ENCODE results near the gene SALL3. TPM values are rescaled to one million over a fixed set of nuclear protein-coding genes. Genes with fewer than 3 reads are reported as not detected.

The SALL3 gene
- total and polyA plus RNA-seq, 2 of the 13 experiments (the other 11 are each of a cell fraction or from before 2014, with no cell fraction given) = not detected

- Histone ChIP-seq H3K4me2 (ENCODE audit: low read depth, low read length) (no peak overlapping the region), H2AFZ (ENCODE audit: low read length) (no peak overlapping the region), H3K27ac (ENCODE audit: extremely low read length, insufficient read depth, low read length) (no peak overlapping the region), H4K20me1 (ENCODE audit: insufficient read depth, low read length) (no peaks in the 10 kb centered on the region), H3K36me3 (replicated peaks in 1 of 2; ENCODE audit: control insufficient read depth in 1 of 2, insufficient read depth in 2 of 2, low read length in 2 of 2) (no peaks in the 10 kb centered on the region), H3K27me3 (ENCODE audit: control insufficient read depth in 1 of 2, insufficient read depth in 2 of 2, low read length in 2 of 2) (peaks cover 1 to 50% of the 10 kb centered on the region in 2 experiments; a peak in 4 of 5 replicates), H3K4me3 (replicated peaks in 1 of 3; ENCODE audit: insufficient read depth in 1 of 3, low read depth in 2 of 3, low read length in 3 of 3) (no peak overlapping the region), H3K9me3 (ENCODE audit: low read length) (peaks cover 12% of the 10 kb centered on the region), H3K4me1 (ENCODE audit: insufficient read depth, low read length) (no peaks in the 10 kb centered on the region), H3K9ac (ENCODE audit: insufficient read depth, low read depth, low read length) (no peak overlapping the region), H3K79me2 (ENCODE audit: insufficient read depth, low read length) (no peaks in the 10 kb centered on the region)
- ATAC-seq = no peak
- ChIA-PET POLR2A (no interaction called here), CTCF (ENCODE audit: low intra/inter-chr PET ratio, low total read pairs) (no interaction called here)
- no peak for FAIRE-seq
- TF ChIP-seq CREB1 (IDR thresholded peaks at IDR 0.05) (0 out of 2 replicates have a peak, but pooled peaks have one; percentile 13), CREB1 (CRISPR knock-in tag; IDR thresholded peaks at IDR 0.05) (no peak), PLRG1 (conservative IDR thresholded peaks at IDR 0.05) (no peak)
- in situ Hi-C loops (cut with HindIII; ENCODE audit: extremely low pct_ligation_motif_present, low pct_unique_long_range_greater_than_20kb) (no loop called here), intact Hi-C loops (cut with micrococcal nuclease; ENCODE audit: unreplicated experiment) (no loop called here)
- BruUV-seq (replicated peaks) = no TSS peak
- WGBS (ENCODE audit: low lambda C conversion rate) = 22% methylated on average over 6 of the region's 6 CpGs
- no peak for DNase-seq (ENCODE audit: low spot score)
These were observed 11.9 kb upstream of the SALL3 start for GRCh38 chr18:78967692-78968091.

- FAIRE-seq = no peak
- peaks cover 1 to 51% of the 10 kb centered on the region in 2 experiments; a peak in 4 of 5 replicates for H3K27me3 ChIP-seq (ENCODE audit: control insufficient read depth in 1 of 2, insufficient read depth in 2 of 2, low read length in 2 of 2)
- TF ChIP-seq ZNF784 (CRISPR knock-in tag; IDR thresholded peaks at IDR 0.05; ENCODE audit: borderline replicate concordance) (no peak), SOX13 (IDR thresholded peaks at IDR 0.05) (no peak), SOX13 (CRISPR knock-in tag; conservative IDR thresholded peaks at IDR 0.05 in 1 of 2, IDR thresholded peaks at IDR 0.05 in 1 of 2) (no peak), ZNF772 (CRISPR knock-in tag; IDR thresholded peaks at IDR 0.05) (no peak), CBX2 (IDR thresholded peaks at IDR 0.05; ENCODE audit: low read depth, low read length) (no peak), CBX2 (CRISPR knock-in tag; IDR thresholded peaks at IDR 0.05; ENCODE audit: low read depth) (no peak), SPEN (CRISPR knock-in tag; IDR thresholded peaks at IDR 0.05; ENCODE audit: low read depth) (no peak), ZKSCAN1 (IDR thresholded peaks at IDR 0.05; ENCODE audit: low read length) (no peak)
- TF ChIP-seq, protein P1, sequence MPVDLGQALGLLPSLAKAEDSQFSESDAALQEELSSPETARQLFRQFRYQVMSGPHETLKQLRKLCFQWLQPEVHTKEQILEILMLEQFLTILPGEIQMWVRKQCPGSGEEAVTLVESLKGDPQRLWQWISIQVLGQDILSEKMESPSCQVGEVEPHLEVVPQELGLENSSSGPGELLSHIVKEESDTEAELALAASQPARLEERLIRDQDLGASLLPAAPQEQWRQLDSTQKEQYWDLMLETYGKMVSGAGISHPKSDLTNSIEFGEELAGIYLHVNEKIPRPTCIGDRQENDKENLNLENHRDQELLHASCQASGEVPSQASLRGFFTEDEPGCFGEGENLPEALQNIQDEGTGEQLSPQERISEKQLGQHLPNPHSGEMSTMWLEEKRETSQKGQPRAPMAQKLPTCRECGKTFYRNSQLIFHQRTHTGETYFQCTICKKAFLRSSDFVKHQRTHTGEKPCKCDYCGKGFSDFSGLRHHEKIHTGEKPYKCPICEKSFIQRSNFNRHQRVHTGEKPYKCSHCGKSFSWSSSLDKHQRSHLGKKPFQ (CRISPR knock-in tag; IDR thresholded peaks at IDR 0.05; ENCODE audit: insufficient replicate concordance) = no peak
- intact Hi-C loops (cut with micrococcal nuclease; ENCODE audit: unreplicated experiment) (no loop called here), in situ Hi-C loops (cut with HindIII; ENCODE audit: extremely low pct_ligation_motif_present, low pct_unique_long_range_greater_than_20kb) (no loop called here)
- H3K4me1 ChIP-seq (ENCODE audit: insufficient read depth, low read length) = no peaks in the 10 kb centered on the region
- no peak overlapping the region for H3K4me2 ChIP-seq (ENCODE audit: low read depth, low read length)
- whole genome bisulfite sequencing (ENCODE audit: low lambda C conversion rate) = 32% methylated on average over 10 of the region's 20 CpGs
- H3K79me2 ChIP-seq (ENCODE audit: insufficient read depth, low read length) = no peaks in the 10 kb centered on the region
- CTCF ChIA-PET (ENCODE audit: low intra/inter-chr PET ratio, low total read pairs) = no interaction called here
- no peak overlapping the region for H3K27ac ChIP-seq (ENCODE audit: extremely low read length, insufficient read depth, low read length)
- H3K36me3 ChIP-seq (replicated peaks in 1 of 2; ENCODE audit: control insufficient read depth in 1 of 2, insufficient read depth in 2 of 2, low read length in 2 of 2) = no peaks in the 10 kb centered on the region
- no peak overlapping the region for H2AFZ ChIP-seq (ENCODE audit: low read length)
- no peak overlapping the region for H3K9ac ChIP-seq (ENCODE audit: insufficient read depth, low read depth, low read length)
- no peaks in the 10 kb centered on the region for H3K9me3 ChIP-seq (ENCODE audit: low read length)
- no peak overlapping the region for H3K4me3 ChIP-seq (replicated peaks in 1 of 3; ENCODE audit: insufficient read depth in 1 of 3, low read depth in 2 of 3, low read length in 3 of 3)
- DNase-seq (ENCODE audit: low spot score) = no peak
- no peaks in the 10 kb centered on the region for H4K20me1 ChIP-seq (ENCODE audit: insufficient read depth, low read length)
- no TSS peak for BruUV-seq (replicated peaks)
- no peak for ATAC-seq
- POLR2A ChIA-PET = no interaction called here
These were observed 9.9 kb upstream of the SALL3 start for GRCh38 chr18:78969574-78970315.
